Endometrial microvascular endothelial cells (primary cell): ENCODE results near the gene FFAR4. TPM values are rescaled to one million over a fixed set of nuclear protein-coding genes. Genes with fewer than 3 reads are reported as not detected.
"Not testable (repeated sequence)": the region's sequence is repeated elsewhere in the genome, so short reads cannot be mapped to it uniquely, and the experiment has no call there.

Experiments used
- in situ Hi-C: cut with HindIII; loops from 2 replicates; pipeline ENCODE4 v1.10.0; 2017; ENCODE audit warnings: low sequenced_read_pairs, low pct_unique_long_range_greater_than_20kb; ENCODE audit errors: inconsistent ontology term
- total RNA-seq: library from RNA; depleted of rRNA; stranded (reverse); fragments of >200 nt; gene quantifications from one replicate; pipeline ENCODE4 v1.2.3, GENCODE V29; 2015; ENCODE audit errors: inconsistent ontology term

Gene FFAR4
- total RNA-seq, result not detected

- in situ Hi-C loops, result no loop called here
Measured at GRCh38 chr10:93566435-93567276, at the start of gene FFAR4. TSS of gene FFAR4 (plus strand) at chr10:93566665. CDS start at chr10:93566721, 56 bp downstream.

GRCh38 chr10:93518531-93518930 lies 47.9 kb upstream of the FFAR4 start:
- in situ Hi-C loops, result no loop called here

GRCh38 chr10:93535293-93535692 lies 31.2 kb upstream of the FFAR4 start:
- in situ Hi-C loops, result no loop called here

GRCh38 chr10:93540871-93541270 lies 25.6 kb upstream of the FFAR4 start:
- in situ Hi-C loops, result not testable (repeated sequence)

- in situ Hi-C loops, result no loop called here
Measured at GRCh38 chr10:93541402-93542357, 24.8 kb upstream of the FFAR4 start.

- in situ Hi-C loops, result no loop called here
Measured at GRCh38 chr10:93542358-93542791, 24.1 kb upstream of the FFAR4 start.

- in situ Hi-C loops, result not testable (repeated sequence)
Measured at GRCh38 chr10:93546995-93547394, 19.5 kb upstream of the FFAR4 start.

- in situ Hi-C loops, result no loop called here
Measured at GRCh38 chr10:93547522-93547921, 18.9 kb upstream of the FFAR4 start.

- in situ Hi-C loops, result no loop called here
Measured at GRCh38 chr10:93548376-93549071, 17.9 kb upstream of the FFAR4 start.

- in situ Hi-C loops, result no loop called here
Measured at GRCh38 chr10:93550606-93551005, 15.9 kb upstream of the FFAR4 start.

- in situ Hi-C loops, result no loop called here
Measured at GRCh38 chr10:93552780-93553179, 13.7 kb upstream of the FFAR4 start.

GRCh38 chr10:93553482-93554315 lies 12.8 kb upstream of the FFAR4 start:
- in situ Hi-C loops, result no loop called here

- in situ Hi-C loops, result no loop called here
Measured at GRCh38 chr10:93554316-93554663, 12.2 kb upstream of the FFAR4 start.

- in situ Hi-C loops, result no loop called here
Measured at GRCh38 chr10:93554760-93555432, 11.6 kb upstream of the FFAR4 start.

GRCh38 chr10:93559490-93559889 lies 7.0 kb upstream of the FFAR4 start:
- in situ Hi-C loops, result no loop called here

GRCh38 chr10:93560541-93560940 lies 5.9 kb upstream of the FFAR4 start:
- in situ Hi-C loops, result no loop called here

- in situ Hi-C loops, result no loop called here
Measured at GRCh38 chr10:93565446-93565845, 1.0 kb upstream of the FFAR4 start.
